GM21447 (cell line): Measurements from ENCODE around the gene CDH19.

Experiments
- ATAC-seq: cut with Tn5 transposase; IDR thresholded peaks from one replicate; pipeline ENCODE4 v1.9.1; 2021; ENCODE audit not compliant: unreplicated experiment

Gene CDH19

GRCh38 chr18:66571845-66572244, 32.0 kb downstream of the CDH19 start:
- ATAC-seq, result no peak

- no peak for ATAC-seq
Measured at GRCh38 chr18:66566616-66567015, 37.3 kb downstream of the CDH19 start.

GRCh38 chr18:66564236-66564635, 39.7 kb downstream of the CDH19 start:
- ATAC-seq, result no peak

GRCh38 chr18:66562279-66562678, 41.6 kb downstream of the CDH19 start:
- no peak for ATAC-seq

- ATAC-seq, result no peak
Measured at GRCh38 chr18:66560094-66560493, 43.8 kb downstream of the CDH19 start.

GRCh38 chr18:66558773-66559172, 45.1 kb downstream of the CDH19 start:
- no peak for ATAC-seq

- ATAC-seq, result no peak
Measured at GRCh38 chr18:66557091-66557490, 46.8 kb downstream of the CDH19 start.

GRCh38 chr18:66555585-66555984, 48.3 kb downstream of the CDH19 start:
- ATAC-seq, result no peak

GRCh38 chr18:66553824-66554223, 50.1 kb downstream of the CDH19 start:
- ATAC-seq, result no peak

- ATAC-seq, result no peak
Measured at GRCh38 chr18:66550366-66550765, 53.5 kb downstream of the CDH19 start.

- ATAC-seq, result no peak
Measured at GRCh38 chr18:66548747-66549146, 55.1 kb downstream of the CDH19 start.

GRCh38 chr18:66534110-66534509, 69.8 kb downstream of the CDH19 start:
- no peak for ATAC-seq

GRCh38 chr18:66533693-66534092, 70.2 kb downstream of the CDH19 start:
- no peak for ATAC-seq

- no peak for ATAC-seq
Measured at GRCh38 chr18:66523219-66523991, 80.5 kb downstream of the CDH19 start.

- ATAC-seq, result no peak
Measured at GRCh38 chr18:66513996-66514395, 89.9 kb downstream of the CDH19 start.

- no peak for ATAC-seq
Measured at GRCh38 chr18:66511792-66512191, 92.1 kb downstream of the CDH19 start.

- ATAC-seq, result no peak
Measured at GRCh38 chr18:66511289-66511688, 92.6 kb downstream of the CDH19 start.

- ATAC-seq, result no peak
Measured at GRCh38 chr18:66510357-66511045, 93.4 kb downstream of the CDH19 start.

GRCh38 chr18:66508937-66509336, 95.0 kb downstream of the CDH19 start:
- no peak for ATAC-seq

GRCh38 chr18:66506178-66506577, 97.7 kb downstream of the CDH19 start:
- no peak for ATAC-seq

- ATAC-seq, result no peak
Measured at GRCh38 chr18:66497351-66497750, 106.5 kb downstream of the CDH19 start.

GRCh38 chr18:66495844-66496243, 108.0 kb downstream of the CDH19 start:
- no peak for ATAC-seq

- no peak for ATAC-seq
Measured at GRCh38 chr18:66473882-66474281, 130.0 kb downstream of the CDH19 start.
